SIG-M5 (cell line): Measurements from ENCODE around the gene CABP1.

Experiments used
- DNase-seq: peaks from one replicate; lab custom pipeline; 2025; lab: John Stamatoyannopoulos, UW

The CABP1 gene

DNA sequence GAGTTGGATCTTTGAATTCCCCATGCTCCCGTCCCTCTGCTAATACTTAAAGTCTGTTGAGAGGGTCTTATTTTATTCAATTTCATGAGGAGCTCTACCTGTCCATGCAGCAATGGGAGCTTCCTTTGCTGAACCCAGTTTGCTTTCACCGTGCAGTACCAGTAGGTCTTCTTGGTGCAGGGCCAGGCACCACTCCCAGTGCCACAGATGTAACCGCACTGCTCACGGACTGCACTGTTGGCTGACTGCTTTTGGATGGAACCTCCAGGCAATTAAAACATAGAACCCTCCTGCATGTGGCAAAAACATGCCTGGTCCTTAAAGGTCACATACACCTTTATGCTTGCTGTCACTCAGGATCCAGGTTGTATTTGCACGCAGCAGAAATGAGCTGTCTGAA, 9.3 kb upstream of the CABP1 start:
- no peak for DNase-seq

- no peak for DNase-seq
These were observed 721 bp downstream of the CABP1 start for GRCh38 chr12:120640861-120641833.

- DNase-seq = no peak
These were observed 1.7 kb downstream of the CABP1 start for GRCh38 chr12:120642121-120642520.

- DNase-seq = no peak
These were observed 2.4 kb downstream of the CABP1 start for GRCh38 chr12:120642826-120643225.

DNA sequence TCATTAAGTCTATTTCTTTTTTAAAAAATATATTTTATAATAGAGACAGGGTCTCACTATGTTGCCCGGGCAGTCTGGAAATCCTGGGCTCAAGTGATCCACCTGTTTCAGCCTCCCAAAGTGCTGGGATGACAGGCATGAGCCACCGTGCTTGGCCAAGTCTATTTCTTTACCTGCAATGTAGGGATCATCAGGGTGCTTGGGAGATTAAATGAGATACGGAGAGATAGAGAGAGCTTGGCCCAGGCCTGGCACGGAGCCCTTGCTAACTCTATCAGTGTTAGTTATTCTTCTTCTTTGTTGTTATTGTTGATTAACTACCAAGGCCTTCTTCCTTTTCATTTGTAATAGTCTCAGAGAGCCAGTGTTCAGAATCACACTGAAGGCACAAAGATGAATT, 3.1 kb downstream of the CABP1 start:
- DNase-seq = no peak

- DNase-seq = no peak
These were observed 5.6 kb downstream of the CABP1 start for GRCh38 chr12:120646044-120646443.

DNA sequence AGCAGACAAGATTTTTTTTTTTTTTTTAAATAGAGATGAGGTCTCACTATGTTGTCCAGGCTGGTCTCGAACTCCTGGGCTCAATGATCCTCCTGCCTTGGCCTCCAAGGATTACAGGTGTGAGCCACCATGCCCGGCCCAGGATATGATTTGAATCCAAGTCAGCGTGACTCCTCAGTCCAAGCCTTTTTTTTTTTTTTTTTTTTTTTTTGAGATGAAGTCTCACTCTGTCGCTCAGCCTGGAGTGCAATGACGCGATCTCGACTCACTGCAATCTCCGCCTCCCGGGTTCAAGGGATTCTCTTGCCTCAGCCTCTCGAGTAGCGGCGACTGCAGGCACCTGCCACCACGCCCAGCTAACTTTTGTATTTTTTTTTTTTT, 6.9 kb downstream of the CABP1 start:
- no peak for DNase-seq

GRCh38 chr12:120649442-120650232, 9.2 kb downstream of the CABP1 start:
- no peak for DNase-seq

GRCh38 chr12:120650233-120650690, 9.8 kb downstream of the CABP1 start:
- DNase-seq = no peak

GRCh38 chr12:120651821-120652220, 11.4 kb downstream of the CABP1 start:
- DNase-seq = no peak

GRCh38 chr12:120652656-120653435, 12.4 kb downstream of the CABP1 start:
- no peak for DNase-seq

- DNase-seq = no peak
These were observed 13.2 kb downstream of the CABP1 start for GRCh38 chr12:120653611-120654010.

GRCh38 chr12:120654656-120655055, 14.2 kb downstream of the CABP1 start:
- DNase-seq = no peak

DNA sequence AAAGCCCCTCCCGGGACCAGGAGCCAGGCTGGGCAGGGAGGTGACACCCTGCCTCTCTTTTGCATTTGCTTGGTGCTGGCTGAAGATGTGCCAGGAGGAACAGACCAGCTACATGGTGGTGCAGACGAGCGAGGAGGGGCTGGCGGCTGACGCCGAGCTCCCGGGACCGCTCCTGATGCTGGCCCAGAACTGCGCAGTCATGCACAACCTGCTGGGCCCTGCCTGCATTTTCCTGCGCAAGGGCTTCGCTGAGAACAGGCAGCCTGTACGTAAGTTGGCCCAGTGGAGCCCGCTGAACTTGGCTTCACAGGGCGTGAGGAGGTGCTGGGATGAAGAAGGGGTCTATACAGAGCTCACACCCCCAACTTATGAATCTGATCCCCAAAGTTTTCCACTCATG, 15.6 kb downstream of the CABP1 start:
- no peak for DNase-seq

- DNase-seq = no peak
These were observed 18.1 kb downstream of the CABP1 start for GRCh38 chr12:120658286-120659150.

- DNase-seq = no peak
These were observed 18.7 kb downstream of the CABP1 start for GRCh38 chr12:120659151-120659525.

DNA sequence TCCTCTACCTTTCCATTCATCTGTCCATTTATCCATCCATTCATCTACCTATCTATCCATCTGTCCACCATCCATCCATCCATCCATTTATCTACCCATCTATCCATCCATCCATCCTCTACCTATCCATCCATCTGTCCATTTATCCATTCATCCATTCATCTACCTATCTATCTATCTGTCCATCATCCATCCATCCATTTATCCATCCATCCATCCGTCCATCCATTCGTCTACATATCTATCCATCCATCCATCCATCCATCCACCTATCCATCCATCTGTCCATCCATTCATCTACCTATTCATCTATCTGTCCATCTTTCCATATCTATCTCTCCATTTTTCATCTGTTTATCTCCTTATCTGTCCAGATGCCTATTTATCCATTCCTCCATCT, 21.0 kb downstream of the CABP1 start:
- DNase-seq = no peak

DNA sequence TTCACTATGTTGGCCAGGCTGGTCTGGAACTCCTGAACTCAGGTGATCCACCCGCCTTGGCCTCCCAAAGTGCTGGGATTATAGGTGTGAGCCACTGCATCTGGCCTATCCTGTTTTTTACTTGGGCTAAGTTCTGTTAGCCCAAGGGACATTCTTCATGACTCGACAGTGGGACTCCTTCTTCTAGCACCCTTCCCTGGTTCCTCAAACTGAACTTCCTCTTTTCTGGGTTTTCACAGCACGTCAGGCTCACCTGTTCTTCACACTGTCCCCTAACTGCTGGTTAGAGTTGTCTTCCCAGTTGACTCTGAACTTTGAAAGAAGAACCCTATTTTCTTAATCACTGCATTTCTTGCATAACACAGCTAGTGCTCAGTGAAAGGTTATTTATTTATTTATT, 22.5 kb downstream of the CABP1 start:
- no peak for DNase-seq

GRCh38 chr12:120663741-120664140, 23.3 kb downstream of the CABP1 start:
- DNase-seq = no peak

GRCh38 chr12:120666571-120667390, 26.4 kb downstream of the CABP1 start:
- DNase-seq = no peak
